H9 (cell line): Measurements from ENCODE around the gene UNC119. TPM values are rescaled to one million over a fixed set of nuclear protein-coding genes. Genes with fewer than 3 reads are reported as not detected.

Experiments used
- DNase-seq: peaks from one replicate; pipeline ENCODE4 v3.0.0-alpha.2; 2017
- H2AFZ ChIP-seq: one replicate; pipeline ENCODE4 v1.6.1; 2013; ENCODE audit warnings: mild to moderate bottlenecking, low read length, control low read depth, moderate library complexity
- H2AK5ac ChIP-seq: 2 replicates; pipeline ENCODE4 v1.6.1; 2013; ENCODE audit warnings: low read length, control low read depth, mixed read lengths; ENCODE audit not compliant: insufficient read length
- H2BK120ac ChIP-seq: one replicate; pipeline ENCODE4 v1.6.1; 2013; ENCODE audit warnings: low read depth, mild to moderate bottlenecking, low read length, control low read depth, inconsistent platforms; ENCODE audit not compliant: poor library complexity, severe bottlenecking
- H2BK12ac ChIP-seq: 2 replicates; pipeline ENCODE4 v1.6.1; 2013; ENCODE audit warnings: low read length, control low read depth, mixed read lengths, low read depth; ENCODE audit not compliant: insufficient read length
- H2BK15ac ChIP-seq: 2 replicates; pipeline ENCODE4 v1.6.1; 2013; ENCODE audit warnings: low read depth, low read length, control low read depth
- H2BK20ac ChIP-seq: one replicate; pipeline ENCODE4 v1.6.1; 2013; ENCODE audit warnings: low read depth, mild to moderate bottlenecking, low read length, control low read depth, inconsistent platforms; ENCODE audit not compliant: poor library complexity, severe bottlenecking
- H2BK5ac ChIP-seq: 2 replicates; pipeline ENCODE4 v1.6.1; 2013; ENCODE audit warnings: low read length, control low read depth, mixed read lengths; ENCODE audit not compliant: insufficient read length
- H3K14ac ChIP-seq: 2 replicates; pipeline ENCODE4 v1.6.1; 2013; ENCODE audit warnings: low read length, control low read depth; ENCODE audit not compliant: insufficient read depth
- H3K18ac ChIP-seq: 2 replicates; pipeline ENCODE4 v1.6.1; 2013; ENCODE audit warnings: low read depth, mild to moderate bottlenecking, mixed read lengths, low read length, control low read depth; ENCODE audit not compliant: insufficient read length
- H3K23ac ChIP-seq: 2 replicates; pipeline ENCODE4 v1.6.1; 2013; ENCODE audit warnings: low read length, control low read depth, mixed read lengths, low read depth; ENCODE audit not compliant: insufficient read length
- H3K23me2 ChIP-seq: 2 replicates; pipeline ENCODE4 v1.6.1; 2013; ENCODE audit warnings: low read depth, mild to moderate bottlenecking, mixed read lengths, low read length, control low read depth; ENCODE audit not compliant: insufficient read length, poor library complexity, severe bottlenecking
- H3K27ac ChIP-seq: 2 replicates; pipeline ENCODE4 v1.5.1; 2013; ENCODE audit warnings: low read length, control low read depth, mixed read lengths, low read depth; ENCODE audit not compliant: insufficient read length
- H3K27me3 ChIP-seq: 2 replicates; pipeline ENCODE4 v1.6.1; 2013; ENCODE audit warnings: low read length, control low read depth, inconsistent platforms; ENCODE audit not compliant: insufficient read depth
- H3K4ac ChIP-seq: 2 replicates; pipeline ENCODE4 v1.6.1; 2013; ENCODE audit warnings: low read depth, mild to moderate bottlenecking, control low read depth, inconsistent platforms, low read length, moderate library complexity
- H3K4me1 ChIP-seq: 2 replicates; pipeline ENCODE4 v1.6.1; 2013; ENCODE audit warnings: low read length, control low read depth, inconsistent platforms; ENCODE audit not compliant: insufficient read depth
- H3K4me2 ChIP-seq: 2 replicates; pipeline ENCODE4 v1.6.1; 2013; ENCODE audit warnings: low read length, control low read depth, mixed read lengths; ENCODE audit not compliant: insufficient read length, insufficient read depth
- H3K56ac ChIP-seq: 2 replicates; pipeline ENCODE4 v1.6.1; 2013; ENCODE audit warnings: low read depth, mild to moderate bottlenecking, mixed read lengths, low read length, control low read depth; ENCODE audit not compliant: insufficient read length
- H3K79me1 ChIP-seq: 2 replicates; pipeline ENCODE4 v1.6.1; 2013; ENCODE audit warnings: low read depth, mild to moderate bottlenecking, moderate library complexity, low read length, control low read depth, inconsistent platforms; ENCODE audit not compliant: insufficient read depth, poor library complexity, severe bottlenecking
- H3K79me2 ChIP-seq: 2 replicates; pipeline ENCODE4 v1.6.1; 2013; ENCODE audit warnings: low read length, control low read depth, inconsistent platforms; ENCODE audit not compliant: insufficient read depth
- H3K9ac ChIP-seq: 2 replicates; pipeline ENCODE4 v1.6.1; 2013; ENCODE audit warnings: low read length, control low read depth, mixed read lengths; ENCODE audit not compliant: insufficient read length; ENCODE audit errors: extremely low read depth
- H3K9me3 ChIP-seq: one replicate; pipeline ENCODE4 v1.6.1; 2013; ENCODE audit warnings: low read depth, low read length, inconsistent platforms; ENCODE audit not compliant: control insufficient read depth
- H3T11ph ChIP-seq: one replicate; pipeline ENCODE4 v1.6.1; 2013; ENCODE audit warnings: mild to moderate bottlenecking, low read length, control low read depth, inconsistent platforms
- H4K20me1 ChIP-seq: one replicate; pipeline ENCODE4 v1.6.1; 2013; ENCODE audit not compliant: control insufficient read depth, insufficient read length, insufficient read depth
- H4K5ac ChIP-seq: 2 replicates; pipeline ENCODE4 v1.6.1; 2013; ENCODE audit warnings: low read depth, mild to moderate bottlenecking, mixed read lengths, low read length, control low read depth; ENCODE audit not compliant: insufficient read length
- H4K8ac ChIP-seq: replicated peaks from 2 replicates; pipeline ENCODE4 v1.6.1; 2013; ENCODE audit warnings: low read length, control low read depth, mixed read lengths, low read depth; ENCODE audit not compliant: insufficient read length
- H4K91ac ChIP-seq: 2 replicates; pipeline ENCODE4 v1.6.1; 2013; ENCODE audit warnings: low read depth, mild to moderate bottlenecking, moderate library complexity, mixed read lengths, low read length, control low read depth; ENCODE audit not compliant: insufficient read length
- H3K27ac Mint-ChIP-seq, 3 experiments: 2 replicates in 2 of 3; 3 replicates in 1 of 3; pipeline ENCODE4 v1.8.0; 2020 to 2021; ENCODE audit warnings: mixed read lengths in 3 of 3, mild to moderate bottlenecking in 1 of 3, moderate library complexity in 1 of 3
- H3K27me3 Mint-ChIP-seq: 2 replicates; pipeline ENCODE4 v1.8.0; 2021; ENCODE audit warnings: low read depth, mild to moderate bottlenecking, moderate library complexity, mixed read lengths
- H3K36me3 Mint-ChIP-seq, 3 experiments: 2 replicates in 2 of 3; 3 replicates in 1 of 3; pipeline ENCODE4 v1.8.0; 2020 to 2021; ENCODE audit warnings: low read depth in 3 of 3, mixed read lengths in 3 of 3; ENCODE audit not compliant: insufficient read depth in 1 of 3
- H3K4me1 Mint-ChIP-seq, 2 experiments: 2 replicates each; pipeline ENCODE4 v1.8.0; 2020; ENCODE audit warnings: mixed read lengths in 2 of 2
- H3K4me3 Mint-ChIP-seq, 2 experiments: 2 replicates in 1 of 2; 3 replicates in 1 of 2; pipeline ENCODE4 v1.8.0; 2020 to 2021; ENCODE audit warnings: mild to moderate bottlenecking in 2 of 2, mixed read lengths in 2 of 2, moderate library complexity in 1 of 2
- H3K9me3 Mint-ChIP-seq, 2 experiments: 2 replicates in 1 of 2; 3 replicates in 1 of 2; pipeline ENCODE4 v1.8.0; 2020; ENCODE audit warnings: mild to moderate bottlenecking in 2 of 2, mixed read lengths in 2 of 2, moderate library complexity in 1 of 2
- CTCF ChIP-seq: fragments of 200-600 bp; sonication (generic); conservative IDR thresholded peaks from 3 replicates; pipeline ENCODE4 v1.8.0; 2021; ENCODE audit warnings: antibody characterized with exemption, mild to moderate bottlenecking
- WGBS: extraction: QIAGEN DNeasy Blood & Tissue Kit; methylation state at CpG from one replicate; pipeline ENCODE4 v1.1.7; 2013; ENCODE audit warnings: missing lambda C conversion rate, low lambda C conversion rate, mixed read lengths; ENCODE audit not compliant: insufficient read length; ENCODE audit errors: extremely low coverage; 5-methylcytosine and 5-hydroxymethylcytosine counted together
- total RNA-seq: library from RNA; stranded (reverse); gene quantifications from 2 replicates; pipeline ENCODE4 v1.2.1, GENCODE V29; 2021

UNC119 gene
- total RNA-seq, 1 experiment from 2014 or later, result 36.9 TPM

GRCh38 chr17:28548417-28549130 lies 3.9 kb downstream of the UNC119 start:
- H3K4ac ChIP-seq, result no peak overlapping the region
- H3K9me3 Mint-ChIP-seq, result no peaks in the 10 kb centered on the region
- DNase-seq, result no peak
- H3K4me3 Mint-ChIP-seq, result no peak overlapping the region
- no peaks in the 10 kb centered on the region; the same call in 1 of the 2 replicates for H3K79me2 ChIP-seq
- no peak; the same call in 1 of the 3 replicates for TF ChIP-seq CTCF
- H3K4me1 ChIP-seq, result peaks cover 8% of the 10 kb centered on the region; the same call in 1 of the 2 replicates
- H4K20me1 ChIP-seq, result no peaks in the 10 kb centered on the region
- H3K27ac Mint-ChIP-seq, result no peak overlapping the region
- H2BK15ac ChIP-seq, result no peak overlapping the region
- H3K27me3 Mint-ChIP-seq, result peaks cover 4% of the 10 kb centered on the region
- no peak overlapping the region for H2AK5ac ChIP-seq
- H2BK120ac ChIP-seq, result no peak overlapping the region
- H4K5ac ChIP-seq, result no peak overlapping the region
- H3K18ac ChIP-seq, result no peak overlapping the region
- H3K27me3 ChIP-seq, result no peaks in the 10 kb centered on the region
- H3K23ac ChIP-seq, result no peak overlapping the region
- no peak overlapping the region for H3K27ac ChIP-seq
- no peak overlapping the region for H2BK12ac ChIP-seq
- no peak overlapping the region for H4K91ac ChIP-seq
- no peak overlapping the region for H2AFZ ChIP-seq
- no peak overlapping the region for H3T11ph ChIP-seq
- no peak overlapping the region for H3K56ac ChIP-seq
- no peak overlapping the region for H3K9ac ChIP-seq
- WGBS, result no CpG with 5 or more reads among the region's 6 CpGs
- no peak overlapping the region for H3K4me2 ChIP-seq
- H3K23me2 ChIP-seq, result peaks cover 5% of the 10 kb centered on the region
- H3K36me3 Mint-ChIP-seq, result peaks cover 2 to 9% (median 4%) of the 10 kb centered on the region in 3 experiments; a peak in 6 of 7 replicates
- H4K8ac ChIP-seq, result no peak overlapping the region
- no peak overlapping the region for H3K14ac ChIP-seq
- peaks cover 39 to 68% of the 10 kb centered on the region in 2 experiments for H3K4me1 Mint-ChIP-seq
- H2BK5ac ChIP-seq, result no peak overlapping the region
- H3K9me3 ChIP-seq, result no peaks in the 10 kb centered on the region
- H2BK20ac ChIP-seq, result no peak overlapping the region
- H3K79me1 ChIP-seq, result no peaks in the 10 kb centered on the region
